IPS-15b (cell line): ENCODE results near the gene ZFY.

Experiments
- H3K27me3 ChIP-seq: one replicate; pipeline ENCODE4 v1.6.1; 2013; ENCODE audit warnings: low read length; ENCODE audit not compliant: control insufficient read depth, insufficient read depth
- H3K36me3 ChIP-seq: one replicate; pipeline ENCODE4 v1.6.1; 2013; ENCODE audit warnings: low read length; ENCODE audit not compliant: control insufficient read depth, insufficient read depth
- H3K4me1 ChIP-seq: one replicate; pipeline ENCODE4 v1.6.1; 2013; ENCODE audit warnings: mild to moderate bottlenecking, low read length; ENCODE audit not compliant: control insufficient read depth, insufficient read depth
- H3K4me3 ChIP-seq: one replicate; pipeline ENCODE4 v1.5.1; 2013; ENCODE audit warnings: low read depth, low read length
- H3K9ac ChIP-seq: one replicate; pipeline ENCODE4 v1.6.1; 2013; ENCODE audit warnings: low read depth, mild to moderate bottlenecking, low read length
- H3K9me3 ChIP-seq: one replicate; pipeline ENCODE4 v1.6.1; 2013; ENCODE audit warnings: mild to moderate bottlenecking, low read length; ENCODE audit not compliant: control insufficient read depth, insufficient read depth

Gene ZFY

DNA sequence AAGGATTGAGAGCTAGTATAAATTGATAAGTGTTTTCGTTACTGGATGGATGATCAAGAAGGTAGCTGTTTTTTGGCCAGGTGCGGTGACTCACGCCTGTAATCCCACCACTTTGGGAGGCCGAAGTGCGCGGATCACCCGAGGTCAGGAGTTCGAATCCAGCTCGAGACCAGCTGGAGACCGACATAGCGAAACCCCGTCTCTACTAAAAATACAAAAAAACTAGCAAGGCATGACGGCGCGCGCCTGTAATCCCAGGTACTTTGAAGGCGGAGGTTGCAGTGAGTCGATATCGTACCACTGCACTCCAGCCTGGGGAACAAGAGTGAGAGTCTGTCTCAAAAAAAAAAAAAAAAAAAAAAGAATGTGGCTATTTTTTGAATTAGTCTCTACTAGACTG, 2.0 kb downstream of the ZFY start:
- Histone ChIP-seq H3K36me3 (no peaks in the 10 kb centered on the region), H3K4me3 (no peak overlapping the region), H3K27me3 (no peaks in the 10 kb centered on the region), H3K4me1 (no peaks in the 10 kb centered on the region), H3K9ac (no peak overlapping the region), H3K9me3 (no peaks in the 10 kb centered on the region)

- no peaks in the 10 kb centered on the region for H3K9me3 ChIP-seq
- H3K4me3 ChIP-seq = no peak overlapping the region
- H3K4me1 ChIP-seq = no peaks in the 10 kb centered on the region
- H3K36me3 ChIP-seq = no peaks in the 10 kb centered on the region
- no peaks in the 10 kb centered on the region for H3K27me3 ChIP-seq
- no peak overlapping the region for H3K9ac ChIP-seq
These were observed 14.5 kb downstream of the ZFY start for GRCh38 chrY:2949590-2950252.

GRCh38 chrY:2950655-2951054, 15.5 kb downstream of the ZFY start:
- no peaks in the 10 kb centered on the region for H3K27me3 ChIP-seq
- no peaks in the 10 kb centered on the region for H3K36me3 ChIP-seq
- H3K4me1 ChIP-seq = no peaks in the 10 kb centered on the region
- no peaks in the 10 kb centered on the region for H3K9me3 ChIP-seq
- H3K4me3 ChIP-seq = no peak overlapping the region
- no peak overlapping the region for H3K9ac ChIP-seq

GRCh38 chrY:2952912-2953311, 17.7 kb downstream of the ZFY start:
- H3K27me3 ChIP-seq = no peaks in the 10 kb centered on the region
- H3K4me3 ChIP-seq = no peak overlapping the region
- H3K36me3 ChIP-seq = no peaks in the 10 kb centered on the region
- H3K4me1 ChIP-seq = no peaks in the 10 kb centered on the region
- H3K9ac ChIP-seq = no peak overlapping the region
- no peaks in the 10 kb centered on the region for H3K9me3 ChIP-seq

GRCh38 chrY:2954735-2955134, 19.6 kb downstream of the ZFY start:
- no peaks in the 10 kb centered on the region for H3K27me3 ChIP-seq
- no peak overlapping the region for H3K4me3 ChIP-seq
- no peak overlapping the region for H3K9ac ChIP-seq
- no peaks in the 10 kb centered on the region for H3K4me1 ChIP-seq
- H3K36me3 ChIP-seq = no peaks in the 10 kb centered on the region
- no peaks in the 10 kb centered on the region for H3K9me3 ChIP-seq

GRCh38 chrY:2955561-2955960, 20.4 kb downstream of the ZFY start:
- Histone ChIP-seq H3K27me3 (no peaks in the 10 kb centered on the region), H3K36me3 (no peaks in the 10 kb centered on the region), H3K9ac (no peak overlapping the region), H3K4me3 (no peak overlapping the region), H3K4me1 (no peaks in the 10 kb centered on the region), H3K9me3 (no peaks in the 10 kb centered on the region)

DNA sequence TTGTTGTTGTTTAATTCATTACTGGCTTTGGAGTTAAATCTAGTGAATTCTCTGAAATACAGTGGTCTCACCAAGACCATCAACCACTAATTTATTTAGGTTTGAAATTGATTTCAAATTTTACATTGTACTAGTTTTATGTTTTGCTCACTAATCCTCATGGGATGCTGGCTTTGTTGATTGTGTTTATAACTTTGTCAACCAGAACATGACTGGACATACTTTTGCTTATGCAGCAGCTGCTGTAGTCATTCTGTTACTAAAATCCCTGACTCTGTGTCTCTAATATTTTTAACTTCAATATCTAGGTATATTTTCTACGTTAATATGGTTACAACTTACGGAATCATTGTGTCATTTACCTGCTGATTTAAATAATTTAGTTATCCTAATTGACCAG, 26.9 kb downstream of the ZFY start:
- Histone ChIP-seq H3K4me3 (no peak overlapping the region), H3K27me3 (no peaks in the 10 kb centered on the region), H3K9me3 (no peaks in the 10 kb centered on the region), H3K36me3 (no peaks in the 10 kb centered on the region), H3K4me1 (no peaks in the 10 kb centered on the region), H3K9ac (no peak overlapping the region)

- Histone ChIP-seq H3K9me3 (no peaks in the 10 kb centered on the region), H3K36me3 (no peaks in the 10 kb centered on the region), H3K4me1 (no peaks in the 10 kb centered on the region), H3K4me3 (no peak overlapping the region), H3K9ac (no peak overlapping the region), H3K27me3 (no peaks in the 10 kb centered on the region)
These were observed 29.6 kb downstream of the ZFY start for GRCh38 chrY:2964814-2965213.

DNA sequence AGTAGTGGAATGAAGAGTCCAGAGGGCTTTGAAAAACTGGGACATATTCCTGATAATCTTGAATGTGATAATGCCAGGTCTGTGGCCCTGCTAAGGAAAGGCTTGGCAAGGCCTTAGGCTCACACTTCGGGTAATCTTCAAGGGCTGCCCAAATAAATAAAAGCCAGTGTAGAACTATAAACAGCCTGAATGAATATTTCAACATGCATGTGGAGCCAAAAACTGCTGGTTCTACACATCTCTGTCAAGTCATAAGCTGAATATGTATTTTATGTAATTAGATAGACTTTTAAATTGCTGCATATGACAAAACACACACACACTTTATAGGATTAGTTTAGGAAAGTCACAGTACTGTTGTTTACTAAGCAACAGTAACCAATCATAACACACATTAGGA, 30.4 kb downstream of the ZFY start:
- Histone ChIP-seq H3K9ac (no peak overlapping the region), H3K9me3 (no peaks in the 10 kb centered on the region), H3K4me3 (no peak overlapping the region), H3K4me1 (no peaks in the 10 kb centered on the region), H3K36me3 (no peaks in the 10 kb centered on the region), H3K27me3 (no peaks in the 10 kb centered on the region)

DNA sequence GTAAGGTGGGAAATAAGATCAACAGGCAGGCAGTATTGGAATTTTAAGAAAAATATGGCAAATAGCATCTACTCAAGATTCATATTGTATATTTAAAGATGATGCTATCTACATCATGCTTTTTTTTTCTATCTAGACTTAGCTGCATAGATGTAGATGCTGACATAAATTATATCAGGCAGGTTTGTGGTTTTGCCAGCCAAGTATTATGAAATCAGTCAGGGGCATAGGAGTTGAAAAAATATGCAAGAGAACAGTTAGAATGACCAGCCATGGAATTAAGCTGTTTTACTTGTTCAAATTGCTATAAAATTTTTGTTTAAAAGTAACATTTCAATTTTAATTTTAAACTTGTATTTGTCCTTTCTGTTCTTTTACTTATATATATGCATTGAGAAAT, 34.4 kb downstream of the ZFY start:
- H3K36me3 ChIP-seq = no peaks in the 10 kb centered on the region
- no peaks in the 10 kb centered on the region for H3K9me3 ChIP-seq
- H3K9ac ChIP-seq = no peak overlapping the region
- no peaks in the 10 kb centered on the region for H3K4me1 ChIP-seq
- no peaks in the 10 kb centered on the region for H3K27me3 ChIP-seq
- no peak overlapping the region for H3K4me3 ChIP-seq

DNA sequence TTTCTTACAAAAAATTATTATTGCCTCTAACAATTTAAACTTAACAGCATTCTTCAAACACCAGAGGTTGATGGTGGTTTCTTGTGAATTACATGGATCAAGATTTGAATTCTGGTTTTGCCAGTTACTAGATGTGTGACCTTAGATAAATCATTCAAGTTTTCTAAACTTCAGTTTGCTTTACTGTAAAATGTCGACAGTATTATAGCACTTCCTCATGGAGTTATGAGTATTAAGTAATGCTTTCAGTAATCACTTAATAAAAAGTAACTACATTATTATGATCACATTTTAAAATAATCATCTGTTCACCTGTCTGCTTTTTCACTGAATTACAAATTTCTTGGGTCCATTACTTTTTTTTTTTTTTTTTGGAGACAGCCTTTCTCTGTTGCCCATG, 37.5 kb downstream of the ZFY start:
- no peaks in the 10 kb centered on the region for H3K36me3 ChIP-seq
- H3K9me3 ChIP-seq = no peaks in the 10 kb centered on the region
- no peaks in the 10 kb centered on the region for H3K4me1 ChIP-seq
- no peak overlapping the region for H3K4me3 ChIP-seq
- no peak overlapping the region for H3K9ac ChIP-seq
- no peaks in the 10 kb centered on the region for H3K27me3 ChIP-seq

- no peaks in the 10 kb centered on the region for H3K27me3 ChIP-seq
- H3K9ac ChIP-seq = no peak overlapping the region
- H3K36me3 ChIP-seq = no peaks in the 10 kb centered on the region
- H3K9me3 ChIP-seq = no peaks in the 10 kb centered on the region
- no peak overlapping the region for H3K4me3 ChIP-seq
- H3K4me1 ChIP-seq = no peaks in the 10 kb centered on the region
These were observed 38.0 kb downstream of the ZFY start for GRCh38 chrY:2973110-2973751.
